GM12874 (cell line): ENCODE measurements around the gene WDR59.

Experiments
- CTCF ChIP-seq: IDR thresholded peaks from 2 replicates; pipeline ENCODE4 v1.5.1; 2011; ENCODE audit warnings: low read depth, mild to moderate bottlenecking, control low read depth, low read length, moderate library complexity; ENCODE audit not compliant: insufficient read depth

Gene WDR59

GRCh38 chr16:74902161-74902560, 82.8 kb downstream of the WDR59 start:
- TF ChIP-seq CTCF: no peak

- TF ChIP-seq CTCF: no peak
Observed at GRCh38 chr16:74901606-74902005, 83.3 kb downstream of the WDR59 start.

GRCh38 chr16:74899816-74900215, 85.1 kb downstream of the WDR59 start:
- TF ChIP-seq CTCF: no peak

- TF ChIP-seq CTCF: no peak
Observed at GRCh38 chr16:74898659-74899058, 86.3 kb downstream of the WDR59 start.

- TF ChIP-seq CTCF: no peak
Observed at GRCh38 chr16:74896389-74897370, 88.2 kb downstream of the WDR59 start.

- no peak for TF ChIP-seq CTCF
Observed at GRCh38 chr16:74893541-74893940, 91.4 kb downstream of the WDR59 start.

GRCh38 chr16:74892574-74893461, 92.1 kb downstream of the WDR59 start:
- no peak for TF ChIP-seq CTCF
